Colonic mucosa (tissue), 4 donors: Measurements from ENCODE around the gene RMI1. TPM values are rescaled to one million over a fixed set of nuclear protein-coding genes. Genes with fewer than 3 reads are reported as not detected.
"Not testable (repeated sequence)": the region's sequence is repeated elsewhere in the genome, so short reads cannot be mapped to it uniquely, and the experiment has no call there.

ENCODE experiments used
- DNase-seq: peaks from one replicate; pipeline ENCODE4 v3.0.0-alpha.2; 2020
- H3K27ac ChIP-seq: fragments of 200-600 bp; one replicate; pipeline ENCODE4 v1.8.0; 2021
- H3K27me3 ChIP-seq: fragments of 200-600 bp; one replicate; pipeline ENCODE4 v1.8.0; 2021
- H3K36me3 ChIP-seq: fragments of 200-600 bp; one replicate; pipeline ENCODE4 v1.8.0; 2021
- H3K4me1 ChIP-seq: fragments of 200-600 bp; one replicate; pipeline ENCODE4 v1.8.0; 2021; ENCODE audit warnings: mild to moderate bottlenecking
- H3K4me3 ChIP-seq: fragments of 200-600 bp; one replicate; pipeline ENCODE4 v1.8.0; 2021
- H3K9ac ChIP-seq, 2 donors: one replicate each; pipeline ENCODE4 v1.7.0; 2013; ENCODE audit warnings: control low read depth in 2 of 2, low read depth in 2 of 2, low read length in 2 of 2
- H3K9me3 ChIP-seq: fragments of 200-600 bp; one replicate; pipeline ENCODE4 v1.8.0; 2021
- CTCF ChIP-seq: fragments of 200-600 bp; IDR thresholded peaks from one replicate; pipeline ENCODE4 v1.8.0; 2022; ENCODE audit warnings: antibody characterized with exemption, mild to moderate bottlenecking
- intact Hi-C: fragments of 100-400 bp; cut with DNase I; formaldehyde crosslinking; loops from one replicate; pipeline ENCODE4 v1.14.1; 2022
- total RNA-seq, 2 donors: library from RNA; stranded (reverse); fragmentation: NEBNext Ultra II Directional in 1 of 2; extraction: Animal tissue kit (Norgen Biotek cat#: 25700) in 1 of 2; gene quantifications; one replicate each; pipeline ENCODE4 v1.2.1, GENCODE V29; 2021
- donor health status: healthy.
- donor health status: DM: no; HTN: no; CAD: no.
- donor health status: DM: no; HTN: no; CAD: no.

RMI1 gene
- total RNA-seq, 2 donors from 2014 or later, result 9.6 to 16.9 TPM

- H3K27ac ChIP-seq, result no peak overlapping the region
- no peak for DNase-seq
- intact Hi-C loops, result no loop called here
- no peak overlapping the region for H3K9ac ChIP-seq
- H3K36me3 ChIP-seq, result no peaks in the 10 kb centered on the region
- no peaks in the 10 kb centered on the region for H3K4me1 ChIP-seq
- H3K4me3 ChIP-seq, result no peak overlapping the region
- no peak for TF ChIP-seq CTCF
- H3K9me3 ChIP-seq, result no peaks in the 10 kb centered on the region
- no peaks in the 10 kb centered on the region for H3K27me3 ChIP-seq
Measured at GRCh38 chr9:84003246-84003645, 22.6 kb downstream of the RMI1 start.

GRCh38 chr9:84007662-84008061, 27.1 kb downstream of the RMI1 start:
- Histone ChIP-seq H3K4me3 (no peak overlapping the region), H3K9ac (no peak overlapping the region), H3K4me1 (no peaks in the 10 kb centered on the region), H3K27ac (no peak overlapping the region), H3K9me3 (no peaks in the 10 kb centered on the region), H3K27me3 (no peaks in the 10 kb centered on the region), H3K36me3 (no peaks in the 10 kb centered on the region)
- TF ChIP-seq CTCF, result no peak
- DNase-seq, result no peak
- intact Hi-C loops, result no loop called here

- no peak overlapping the region for H3K9ac ChIP-seq
- no peaks in the 10 kb centered on the region for H3K9me3 ChIP-seq
- no peaks in the 10 kb centered on the region for H3K27me3 ChIP-seq
- no peak overlapping the region for H3K4me3 ChIP-seq
- intact Hi-C loops, result no loop called here
- no peak for TF ChIP-seq CTCF
- no peaks in the 10 kb centered on the region for H3K4me1 ChIP-seq
- no peak overlapping the region for H3K27ac ChIP-seq
- no peak for DNase-seq
- H3K36me3 ChIP-seq, result no peaks in the 10 kb centered on the region
Measured at GRCh38 chr9:84024041-84024575, 43.5 kb downstream of the RMI1 start.

GRCh38 chr9:84027201-84027600, 46.6 kb downstream of the RMI1 start:
- DNase-seq, result no peak
- intact Hi-C loops, result no loop called here
- no peaks in the 10 kb centered on the region for H3K4me1 ChIP-seq
- no peak for TF ChIP-seq CTCF
- H3K36me3 ChIP-seq, result no peaks in the 10 kb centered on the region
- H3K4me3 ChIP-seq, result no peak overlapping the region
- no peaks in the 10 kb centered on the region for H3K27me3 ChIP-seq
- H3K27ac ChIP-seq, result no peak overlapping the region
- H3K9me3 ChIP-seq, result no peaks in the 10 kb centered on the region
- H3K9ac ChIP-seq, result no peak overlapping the region

- no peaks in the 10 kb centered on the region for H3K9me3 ChIP-seq
- no peak for DNase-seq
- no peaks in the 10 kb centered on the region for H3K36me3 ChIP-seq
- no peak overlapping the region for H3K27ac ChIP-seq
- intact Hi-C loops, result no loop called here
- H3K4me3 ChIP-seq, result no peak overlapping the region
- TF ChIP-seq CTCF, result no peak
- no peaks in the 10 kb centered on the region for H3K4me1 ChIP-seq
- no peak overlapping the region for H3K9ac ChIP-seq
- H3K27me3 ChIP-seq, result no peaks in the 10 kb centered on the region
Measured at GRCh38 chr9:84031534-84031933, 50.9 kb downstream of the RMI1 start.

- H3K4me3 ChIP-seq, intact Hi-C loops: not testable (repeated sequence)
Measured at GRCh38 chr9:84041857-84042256, 61.3 kb downstream of the RMI1 start.

More at GRCh38 chr9:84041857-84042256, 61.3 kb downstream of the RMI1 start:
- not testable (repeated sequence) for DNase-seq, H3K36me3 ChIP-seq, H3K9ac ChIP-seq, H3K4me1 ChIP-seq, H3K27me3 ChIP-seq, H3K9me3 ChIP-seq, H3K27ac ChIP-seq
